HG02763 (cell line): Measurements from ENCODE around the gene CECR2.

Experiments
- ATAC-seq: cut with Tn5 transposase; IDR thresholded peaks from one replicate; pipeline ENCODE4 v1.9.1; 2021; ENCODE audit warnings: mild to moderate bottlenecking, moderate library complexity; ENCODE audit not compliant: unreplicated experiment

Gene CECR2

DNA sequence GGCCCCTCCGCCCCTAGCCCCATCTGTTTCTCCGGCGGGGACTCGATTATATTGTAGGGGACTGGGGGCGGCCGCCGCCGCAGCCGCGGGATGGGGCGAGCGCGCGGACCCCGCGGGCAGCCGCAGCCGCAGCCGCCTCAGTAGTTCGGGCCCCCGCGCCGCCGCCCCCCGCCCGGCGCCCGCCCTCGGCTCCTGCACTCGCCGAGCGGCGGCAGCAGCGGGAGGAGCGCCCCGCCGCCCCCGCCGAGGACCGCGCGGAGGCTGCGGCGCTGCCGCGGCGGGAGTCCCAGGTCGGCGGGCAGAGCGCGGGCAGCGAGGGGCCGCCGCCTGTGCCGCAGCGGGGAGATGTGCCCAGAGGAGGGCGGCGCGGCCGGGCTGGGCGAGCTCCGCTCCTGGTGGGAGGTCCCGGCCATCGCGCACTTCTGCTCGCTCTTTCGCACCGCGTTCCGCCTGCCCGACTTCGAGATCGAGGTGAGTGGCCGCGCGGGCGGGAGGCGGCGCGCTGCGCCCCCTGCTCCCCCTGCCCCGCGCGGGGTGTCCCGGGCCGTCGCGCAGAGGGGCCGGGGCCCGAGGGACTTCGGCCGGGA is at the start of gene CECR2:
CECR2 (plus strand) TSS at position 22 of the 587 bp plus-strand sequence; CDS start at position 346, 324 bp downstream.
- ATAC-seq = no peak

GRCh38 chr22:17319546-17319945 is 49.7 kb upstream of the CECR2 start:
- ATAC-seq = no peak

GRCh38 chr22:17322511-17322910 is 46.7 kb upstream of the CECR2 start:
- no peak for ATAC-seq

DNA sequence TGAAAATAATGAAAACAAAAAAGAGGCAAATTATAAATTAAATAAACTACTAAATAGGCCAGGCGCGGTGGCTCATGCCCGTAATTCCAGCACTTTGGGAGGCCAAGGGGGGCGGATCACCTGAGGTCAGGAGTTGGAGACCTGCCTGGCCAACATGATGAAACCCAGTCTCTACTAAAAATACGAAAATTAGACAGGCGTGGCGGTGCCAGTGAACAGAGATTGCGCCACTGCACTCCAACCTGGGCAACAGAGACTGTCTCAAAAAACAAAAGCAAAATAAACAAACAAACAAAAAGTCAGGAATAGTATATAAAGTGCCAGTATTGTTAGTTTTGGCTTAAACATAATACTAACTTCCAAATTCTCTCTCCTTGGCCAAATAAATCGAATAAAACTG is 37.6 kb upstream of the CECR2 start:
- ATAC-seq = no peak

GRCh38 chr22:17332109-17332800 is 37.0 kb upstream of the CECR2 start:
- no peak for ATAC-seq

DNA sequence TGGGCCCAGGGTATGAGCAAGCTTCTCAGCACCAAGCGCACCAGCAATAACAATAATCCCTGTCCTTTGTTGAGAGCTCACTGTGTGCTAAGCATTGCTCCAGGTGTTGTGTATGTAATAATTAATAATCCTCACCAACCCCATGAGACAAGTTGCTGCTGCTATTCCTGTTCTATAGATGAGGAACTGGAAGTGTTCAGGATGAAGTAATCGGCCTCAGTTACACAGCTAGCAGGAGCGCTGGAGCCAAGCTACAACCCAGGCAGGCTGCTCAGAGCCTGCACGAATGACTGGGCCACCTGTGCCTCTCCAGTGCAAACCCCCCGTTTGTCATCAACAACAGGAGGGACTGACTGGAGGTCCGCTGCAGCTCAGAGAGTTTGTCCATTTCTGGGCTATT is 35.2 kb upstream of the CECR2 start:
- ATAC-seq = no peak

DNA sequence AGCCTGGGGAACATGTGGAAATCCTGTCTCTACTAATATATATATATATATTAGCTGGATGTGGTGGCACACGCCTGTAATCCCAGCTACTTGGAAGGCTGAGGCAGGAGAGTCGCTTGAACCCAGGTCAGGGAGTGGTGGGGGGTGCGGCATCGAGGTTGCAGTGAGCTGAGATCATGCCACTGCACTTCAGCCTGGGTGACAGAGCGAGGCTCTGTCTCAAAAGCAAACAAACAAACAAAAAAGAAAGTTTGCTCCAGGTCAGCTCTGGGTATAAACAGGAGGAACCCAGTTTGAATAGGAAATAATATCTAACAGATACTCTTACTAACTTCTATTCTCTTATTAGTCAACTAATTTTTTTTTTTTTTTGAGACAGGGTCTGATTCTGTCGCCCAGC is 34.3 kb upstream of the CECR2 start:
- ATAC-seq = no peak

DNA sequence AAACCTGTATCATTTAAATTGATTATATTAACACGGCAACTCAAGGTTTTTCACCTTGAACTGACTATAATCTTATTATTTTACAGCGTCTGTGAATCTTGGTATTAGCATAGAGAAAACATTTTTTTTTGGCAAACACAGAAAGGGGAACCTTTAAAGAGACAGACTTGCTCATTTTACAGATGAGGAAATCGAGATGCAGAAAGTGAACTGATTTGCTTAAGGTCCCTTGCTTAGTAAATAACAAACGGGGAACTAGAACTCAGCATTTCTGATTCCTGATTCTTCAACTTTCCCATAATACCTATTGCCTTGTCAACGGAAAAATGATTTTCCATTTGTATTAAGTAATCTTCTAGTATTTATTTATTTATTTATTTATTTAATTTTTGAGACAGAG is 33.2 kb upstream of the CECR2 start:
- ATAC-seq = no peak

GRCh38 chr22:17337639-17338038 is 31.6 kb upstream of the CECR2 start:
- ATAC-seq = no peak

DNA sequence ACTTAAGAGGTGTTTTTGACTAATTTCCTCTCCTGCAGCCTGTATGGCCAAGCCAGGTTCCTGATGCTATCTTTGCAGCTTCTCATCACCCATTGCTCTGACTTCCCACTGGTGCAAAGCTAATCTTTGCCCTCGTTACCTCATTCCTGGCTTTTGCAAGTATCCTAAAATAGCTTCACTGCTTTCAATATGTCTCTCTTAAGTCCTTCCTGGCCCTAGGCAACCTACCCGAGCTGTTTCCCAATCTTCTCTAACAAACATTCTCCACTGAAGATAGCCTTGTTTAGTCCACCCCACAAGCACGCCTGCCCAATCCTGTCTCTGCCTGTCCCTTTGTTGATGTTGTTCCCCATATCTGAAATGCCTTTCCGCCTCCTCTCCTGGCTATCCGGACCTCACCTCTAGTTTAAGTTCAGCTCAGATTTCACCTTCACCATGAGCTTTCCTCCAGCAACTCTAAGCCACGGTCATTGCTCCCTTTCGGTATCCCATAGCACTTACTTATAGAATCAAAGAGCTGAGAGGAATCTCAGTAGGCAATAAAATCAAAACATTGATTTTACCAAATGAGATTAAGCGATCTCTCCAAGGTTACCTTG is 30.1 kb upstream of the CECR2 start:
- ATAC-seq = no peak

DNA sequence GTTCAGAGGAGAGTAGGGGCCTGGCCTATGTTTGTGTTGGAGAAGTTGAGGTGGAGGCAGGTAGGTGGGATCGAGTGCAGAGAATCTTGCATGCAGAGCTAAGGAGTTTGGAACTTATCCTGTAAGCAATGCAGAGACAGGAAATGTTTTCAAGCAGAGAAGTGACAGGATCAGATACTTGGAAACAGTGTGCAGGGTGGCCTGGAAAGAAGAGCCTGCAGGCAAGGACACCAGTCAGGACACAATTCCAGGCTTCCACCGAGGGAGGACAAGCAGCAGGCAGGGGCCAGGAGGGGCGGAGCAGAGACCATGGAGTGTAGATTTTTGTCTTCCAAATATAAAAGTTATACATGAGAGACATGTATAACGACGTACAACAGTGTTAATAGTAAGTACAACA is 26.9 kb upstream of the CECR2 start:
- no peak for ATAC-seq

DNA sequence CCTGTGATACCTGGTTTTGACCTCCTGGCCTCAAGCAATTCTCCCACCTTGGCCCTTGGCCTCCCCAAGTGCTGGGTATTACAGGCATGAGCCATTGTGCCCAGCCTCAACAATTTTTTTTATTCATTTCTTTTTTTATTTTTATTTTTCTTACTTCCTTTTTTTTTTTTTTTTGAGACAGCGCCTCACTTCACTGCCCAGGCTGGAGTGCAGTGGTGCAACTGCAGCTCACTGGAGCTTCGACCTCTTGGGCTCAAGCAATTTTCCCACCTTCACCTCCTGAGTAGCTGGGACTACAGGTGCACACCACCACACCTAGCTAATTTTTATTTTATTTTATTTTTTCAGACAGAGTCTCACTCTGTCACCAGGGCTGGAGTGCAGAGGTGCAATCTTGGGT is 25.5 kb upstream of the CECR2 start:
- ATAC-seq = no peak

DNA sequence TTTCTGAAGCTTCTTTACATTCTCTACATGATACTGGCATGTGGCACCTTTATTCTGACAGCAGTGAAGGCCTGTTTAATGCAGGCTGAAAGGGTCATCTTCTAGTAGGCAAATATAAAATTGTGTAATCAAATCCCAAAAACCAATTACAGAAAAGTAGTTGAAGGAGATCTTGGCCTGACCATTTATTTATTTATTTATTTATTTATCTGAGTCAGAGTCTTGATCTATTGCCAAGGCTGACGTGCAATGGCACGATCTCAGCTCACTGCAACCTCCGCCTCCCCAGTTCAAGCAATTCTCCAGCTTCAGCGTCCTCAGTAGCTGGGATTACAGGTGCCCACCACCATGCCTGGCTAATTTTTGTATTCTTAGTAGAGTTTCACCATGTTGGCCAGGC is 22.7 kb upstream of the CECR2 start:
- no peak for ATAC-seq

- no peak for ATAC-seq
Measured at GRCh38 chr22:17347724-17348123, 21.5 kb upstream of the CECR2 start.

DNA sequence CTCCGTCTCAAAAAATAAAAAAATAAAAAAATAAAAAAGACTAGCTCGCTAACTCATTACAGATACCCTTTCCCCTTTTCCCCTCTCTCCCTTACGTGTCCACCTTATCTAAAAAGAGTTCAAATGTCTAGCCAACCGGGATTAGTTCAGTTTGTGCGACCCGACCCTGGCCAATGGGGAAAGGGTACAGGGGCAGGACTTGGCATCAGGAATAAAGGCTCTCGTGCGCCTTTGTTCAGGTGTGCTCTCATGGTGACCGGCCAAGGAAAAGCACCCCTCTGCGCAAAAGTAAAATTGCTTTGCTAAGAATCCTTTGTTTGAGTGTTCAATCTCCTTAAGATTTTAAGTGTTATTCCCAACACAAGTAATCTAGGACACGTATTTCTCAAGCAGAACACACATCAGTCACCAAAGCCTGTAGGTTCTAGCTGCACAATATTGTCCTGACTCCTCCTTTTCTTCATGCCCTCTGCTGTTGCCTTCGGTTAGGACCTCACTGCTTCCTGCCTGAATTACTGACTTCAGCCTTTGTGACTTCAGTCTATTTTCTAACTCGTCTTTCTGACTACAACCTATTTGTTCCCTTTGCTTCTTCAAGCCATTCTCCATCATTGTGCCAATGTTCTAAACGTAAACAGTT is 20.7 kb upstream of the CECR2 start:
- ATAC-seq = no peak

DNA sequence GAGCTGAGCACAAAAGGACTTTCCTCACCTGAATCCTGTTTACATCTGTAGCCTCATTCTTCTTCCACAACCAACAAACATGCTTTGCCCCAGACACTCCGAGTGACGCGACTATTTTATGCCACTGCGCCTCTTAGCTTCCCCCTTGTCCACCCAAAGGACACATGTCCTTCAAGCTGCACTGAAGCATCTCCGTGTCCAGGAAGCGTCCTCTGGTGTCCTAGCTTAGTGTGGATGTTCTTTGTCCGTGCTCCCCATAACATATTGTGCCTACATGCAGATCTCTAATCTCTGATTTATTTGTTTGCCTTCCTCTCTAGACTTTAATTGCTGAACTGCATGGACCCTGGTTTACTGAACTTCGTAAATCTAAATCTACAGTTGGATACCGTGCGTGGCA is 20.1 kb upstream of the CECR2 start:
- no peak for ATAC-seq

- no peak for ATAC-seq
Measured at GRCh38 chr22:17350292-17350691, 19.0 kb upstream of the CECR2 start.

DNA sequence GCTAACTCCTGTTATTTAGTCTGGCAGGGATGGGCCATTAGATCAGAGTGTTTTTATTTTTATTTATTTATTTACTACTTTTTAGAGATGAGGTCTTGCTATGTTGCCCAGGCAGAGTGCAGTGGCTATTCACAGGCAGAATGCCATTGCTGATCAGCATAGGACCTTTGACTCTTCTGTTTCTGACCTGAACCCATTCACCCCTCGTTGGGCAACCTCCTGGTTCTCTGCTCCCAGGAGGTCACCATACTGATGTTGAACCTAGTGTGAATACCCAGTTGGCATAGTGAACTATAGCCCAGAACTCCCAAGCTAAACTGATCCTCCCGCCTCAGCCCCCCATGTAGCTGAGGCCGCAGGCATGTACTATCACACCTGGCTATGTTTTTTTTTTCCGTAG is 16.5 kb upstream of the CECR2 start:
- ATAC-seq = no peak

DNA sequence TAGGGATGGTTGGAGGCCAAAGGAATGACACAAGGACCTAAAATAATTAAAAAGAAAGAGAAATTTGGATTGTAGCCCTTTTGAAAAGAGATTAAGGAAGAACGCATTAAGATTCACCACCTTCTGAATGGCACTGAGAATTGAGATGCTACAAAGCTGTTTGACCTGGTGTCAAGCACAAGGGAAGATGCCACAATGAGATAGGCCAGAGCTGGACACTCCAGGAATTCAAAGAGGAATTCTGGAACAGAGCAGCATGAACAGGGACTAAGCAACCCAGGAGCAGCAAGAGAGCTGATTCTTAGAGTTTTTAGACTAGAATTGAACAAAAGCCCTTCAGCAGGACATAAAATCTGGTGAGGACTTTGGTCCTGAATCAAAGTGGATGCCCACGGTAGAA is 11.6 kb upstream of the CECR2 start:
- ATAC-seq = no peak

DNA sequence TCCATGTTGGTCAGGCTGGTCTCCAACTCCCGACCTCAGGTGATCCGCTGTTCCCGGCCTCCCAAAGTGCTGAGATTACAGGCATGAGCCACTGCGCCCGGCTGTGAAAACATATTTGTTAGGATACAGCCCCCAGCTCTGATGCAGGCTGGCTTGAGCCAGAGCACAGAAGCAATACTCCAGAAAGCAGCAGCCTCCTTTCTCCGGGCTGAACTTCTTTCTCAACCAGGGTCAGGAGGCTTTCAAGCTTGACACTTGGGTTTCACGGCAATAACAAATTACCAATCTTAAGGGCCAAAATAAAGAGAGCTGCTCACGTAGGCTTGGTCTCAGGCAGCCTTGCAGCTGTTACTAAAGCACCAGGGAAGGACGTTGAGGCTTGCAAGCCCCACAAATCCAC is 10.8 kb upstream of the CECR2 start:
- no peak for ATAC-seq

GRCh38 chr22:17359501-17359900 is 9.8 kb upstream of the CECR2 start:
- ATAC-seq = no peak

DNA sequence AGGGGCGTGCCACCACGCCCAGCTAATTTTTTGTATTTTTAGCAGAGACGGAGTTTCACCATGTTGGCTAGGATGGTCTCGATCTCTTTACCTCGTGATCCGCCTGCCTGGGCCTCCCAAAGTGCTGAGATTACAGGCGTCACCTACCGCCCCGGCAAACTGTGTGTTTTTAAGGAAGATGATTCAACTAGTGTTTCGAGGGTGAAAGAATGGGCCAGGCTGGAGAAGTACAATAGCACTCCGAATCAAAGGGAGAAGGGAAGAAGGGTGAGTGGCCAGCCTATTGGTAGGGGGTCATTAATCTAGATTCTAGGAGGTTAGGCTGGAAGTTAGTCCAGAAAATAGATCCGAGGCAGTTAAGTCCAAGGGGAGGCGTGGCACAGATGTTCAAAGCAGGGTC is 2.9 kb upstream of the CECR2 start:
- no peak for ATAC-seq
